ENCODE measurements around the gene MRPL21.

The MRPL21 gene

GRCh38 chr11:68897441-68897840, 6.2 kb downstream of the MRPL21 start:
- Histone ChIP-seq H2BK15ac (ENCODE audit: low read depth, poor library complexity, severe bottlenecking) (no peak overlapping the region), H2BK120ac (ENCODE audit: low read depth, low read length) (no peak overlapping the region), H3K4ac (ENCODE audit: low read depth in 1 of 2, low read length in 2 of 2) (no peak overlapping the region), H3K36me3 (ENCODE audit: control insufficient read depth in 1 of 2, insufficient read depth in 2 of 2, low read depth in 1 of 2, low read length in 2 of 2) (peaks cover 67 to 79% of the 10 kb centered on the region in 2 experiments), H3K4me2 (ENCODE audit: low read length, poor library complexity, severe bottlenecking) (no peak overlapping the region), H3K27ac (ENCODE audit: low read length, poor library complexity, severe bottlenecking) (no peak overlapping the region), H2AFZ (ENCODE audit: low read depth, low read length) (no peak overlapping the region), H4K8ac (ENCODE audit: low read length) (no peak overlapping the region), H3K4me1 (ENCODE audit: control insufficient read depth, insufficient read depth, low read depth, low read length) (peaks cover 1% of the 10 kb centered on the region), H3K27me3 (ENCODE audit: control insufficient read depth in 1 of 2, insufficient read depth in 1 of 2, low read length in 2 of 2) (no peaks in the 10 kb centered on the region), H3K14ac (ENCODE audit: low read length in 2 of 2) (no peak overlapping the region), H2AK5ac (ENCODE audit: low read length, severe bottlenecking) (no peak overlapping the region), H4K91ac (ENCODE audit: low read length) (no peak overlapping the region), H3K9ac (ENCODE audit: low read length) (no peak overlapping the region), H3K4me3 (ENCODE audit: insufficient read depth in 1 of 2, low read depth in 1 of 2, low read length in 2 of 2) (no peak overlapping the region), H2BK12ac (ENCODE audit: low read length in 2 of 2) (no peak overlapping the region), H3K23ac (ENCODE audit: low read length in 2 of 2) (no peak overlapping the region), H3K18ac (ENCODE audit: low read depth in 1 of 2, low read length in 2 of 2) (no peak overlapping the region), H2BK5ac (ENCODE audit: low read depth, low read length, poor library complexity, severe bottlenecking) (no peak overlapping the region), H3K79me1 (replicated peaks; ENCODE audit: low read length, poor library complexity, severe bottlenecking) (peaks cover 50% of the 10 kb centered on the region), H3K9me3 (ENCODE audit: control insufficient read depth, low read length) (no peaks in the 10 kb centered on the region)
- no peak for DNase-seq
- WGBS: 97% methylated on average over 9 of the region's 9 CpGs

- Histone ChIP-seq H2AK5ac (ENCODE audit: low read length, severe bottlenecking) (no peak overlapping the region), H2BK120ac (ENCODE audit: low read depth, low read length) (no peak overlapping the region), H2BK12ac (ENCODE audit: low read length in 2 of 2) (no peak overlapping the region), H4K91ac (ENCODE audit: low read length) (no peak overlapping the region), H3K36me3 (ENCODE audit: control insufficient read depth in 1 of 2, insufficient read depth in 2 of 2, low read depth in 1 of 2, low read length in 2 of 2) (peaks cover 73 to 85% of the 10 kb centered on the region in 2 experiments), H3K4me3 (ENCODE audit: insufficient read depth in 1 of 2, low read depth in 1 of 2, low read length in 2 of 2) (no peak overlapping the region), H3K4ac (ENCODE audit: low read depth in 1 of 2, low read length in 2 of 2) (no peak overlapping the region), H3K14ac (ENCODE audit: low read length in 2 of 2) (no peak overlapping the region), H2BK15ac (ENCODE audit: low read depth, poor library complexity, severe bottlenecking) (no peak overlapping the region), H3K79me1 (replicated peaks; ENCODE audit: low read length, poor library complexity, severe bottlenecking) (peaks cover 43% of the 10 kb centered on the region), H3K18ac (ENCODE audit: low read depth in 1 of 2, low read length in 2 of 2) (no peak overlapping the region), H4K8ac (ENCODE audit: low read length) (peak overlapping the region; percentile 7), H3K27me3 (ENCODE audit: control insufficient read depth in 1 of 2, insufficient read depth in 1 of 2, low read length in 2 of 2) (no peaks in the 10 kb centered on the region), H2BK5ac (ENCODE audit: low read depth, low read length, poor library complexity, severe bottlenecking) (no peak overlapping the region), H2AFZ (ENCODE audit: low read depth, low read length) (no peak overlapping the region), H3K9me3 (ENCODE audit: control insufficient read depth, low read length) (no peaks in the 10 kb centered on the region), H3K4me1 (ENCODE audit: control insufficient read depth, insufficient read depth, low read depth, low read length) (peaks cover 6% of the 10 kb centered on the region), H3K9ac (ENCODE audit: low read length) (no peak overlapping the region), H3K23ac (ENCODE audit: low read length in 2 of 2) (no peak overlapping the region), H3K27ac (ENCODE audit: low read length, poor library complexity, severe bottlenecking) (no peak overlapping the region), H3K4me2 (ENCODE audit: low read length, poor library complexity, severe bottlenecking) (no peak overlapping the region)
- DNase-seq: no peak
- 96% methylated on average over 23 of the region's 23 CpGs for WGBS
Observed at GRCh38 chr11:68896171-68896959, 7.3 kb downstream of the MRPL21 start.

GRCh38 chr11:68893282-68893681, 10.3 kb downstream of the MRPL21 start:
- no peak overlapping the region for H3K18ac ChIP-seq (ENCODE audit: low read depth in 1 of 2, low read length in 2 of 2)
- peaks cover 55 to 65% of the 10 kb centered on the region in 2 experiments for H3K36me3 ChIP-seq (ENCODE audit: control insufficient read depth in 1 of 2, insufficient read depth in 2 of 2, low read depth in 1 of 2, low read length in 2 of 2)

GRCh38 chr11:68892576-68892975, 11.1 kb downstream of the MRPL21 start:
- Histone ChIP-seq H4K8ac (ENCODE audit: low read length) (no peak overlapping the region), H2BK120ac (ENCODE audit: low read depth, low read length) (no peak overlapping the region), H4K91ac (ENCODE audit: low read length) (no peak overlapping the region), H2BK12ac (ENCODE audit: low read length in 2 of 2) (no peak overlapping the region), H3K27me3 (ENCODE audit: control insufficient read depth in 1 of 2, insufficient read depth in 1 of 2, low read length in 2 of 2) (no peaks in the 10 kb centered on the region), H3K14ac (ENCODE audit: low read length in 2 of 2) (no peak overlapping the region), H3K18ac (ENCODE audit: low read depth in 1 of 2, low read length in 2 of 2) (no peak overlapping the region), H3K4ac (ENCODE audit: low read depth in 1 of 2, low read length in 2 of 2) (no peak overlapping the region), H2AK5ac (ENCODE audit: low read length, severe bottlenecking) (no peak overlapping the region), H2AFZ (ENCODE audit: low read depth, low read length) (no peak overlapping the region), H3K9ac (ENCODE audit: low read length) (no peak overlapping the region), H3K79me1 (replicated peaks; ENCODE audit: low read length, poor library complexity, severe bottlenecking) (peaks cover 21% of the 10 kb centered on the region), H3K27ac (ENCODE audit: low read length, poor library complexity, severe bottlenecking) (no peak overlapping the region), H3K9me3 (ENCODE audit: control insufficient read depth, low read length) (no peaks in the 10 kb centered on the region), H2BK15ac (ENCODE audit: low read depth, poor library complexity, severe bottlenecking) (no peak overlapping the region), H2BK5ac (ENCODE audit: low read depth, low read length, poor library complexity, severe bottlenecking) (no peak overlapping the region), H3K4me1 (ENCODE audit: control insufficient read depth, insufficient read depth, low read depth, low read length) (peaks cover 19% of the 10 kb centered on the region), H3K23ac (ENCODE audit: low read length in 2 of 2) (no peak overlapping the region), H3K36me3 (ENCODE audit: control insufficient read depth in 1 of 2, insufficient read depth in 2 of 2, low read depth in 1 of 2, low read length in 2 of 2) (peaks cover 48 to 58% of the 10 kb centered on the region in 2 experiments), H3K4me2 (ENCODE audit: low read length, poor library complexity, severe bottlenecking) (no peak overlapping the region), H3K4me3 (ENCODE audit: insufficient read depth in 1 of 2, low read depth in 1 of 2, low read length in 2 of 2) (no peak overlapping the region)
- no peak for DNase-seq
- WGBS: over 99% methylated on average over 15 of the region's 20 CpGs

More at GRCh38 chr11:68893282-68893681, 10.3 kb downstream of the MRPL21 start:
- Histone ChIP-seq H3K4ac (ENCODE audit: low read depth in 1 of 2, low read length in 2 of 2) (no peak overlapping the region), H2BK12ac (ENCODE audit: low read length in 2 of 2) (no peak overlapping the region), H4K8ac (ENCODE audit: low read length) (no peak overlapping the region), H2AK5ac (ENCODE audit: low read length, severe bottlenecking) (no peak overlapping the region), H3K14ac (ENCODE audit: low read length in 2 of 2) (no peak overlapping the region), H3K79me1 (replicated peaks; ENCODE audit: low read length, poor library complexity, severe bottlenecking) (peaks cover 24% of the 10 kb centered on the region), H3K27ac (ENCODE audit: low read length, poor library complexity, severe bottlenecking) (no peak overlapping the region), H2BK5ac (ENCODE audit: low read depth, low read length, poor library complexity, severe bottlenecking) (no peak overlapping the region), H3K4me1 (ENCODE audit: control insufficient read depth, insufficient read depth, low read depth, low read length) (peaks cover 19% of the 10 kb centered on the region), H4K91ac (ENCODE audit: low read length) (no peak overlapping the region), H2BK120ac (ENCODE audit: low read depth, low read length) (no peak overlapping the region), H3K27me3 (ENCODE audit: control insufficient read depth in 1 of 2, insufficient read depth in 1 of 2, low read length in 2 of 2) (no peaks in the 10 kb centered on the region), H3K9ac (ENCODE audit: low read length) (no peak overlapping the region), H3K23ac (ENCODE audit: low read length in 2 of 2) (no peak overlapping the region), H3K4me2 (ENCODE audit: low read length, poor library complexity, severe bottlenecking) (no peak overlapping the region), H2BK15ac (ENCODE audit: low read depth, poor library complexity, severe bottlenecking) (no peak overlapping the region), H3K9me3 (ENCODE audit: control insufficient read depth, low read length) (no peaks in the 10 kb centered on the region), H3K4me3 (ENCODE audit: insufficient read depth in 1 of 2, low read depth in 1 of 2, low read length in 2 of 2) (no peak overlapping the region), H2AFZ (ENCODE audit: low read depth, low read length) (no peak overlapping the region)
- 92% methylated on average over 5 of the region's 5 CpGs for WGBS
- no peak for DNase-seq

Measured in mesenchymal stem cell (in vitro differentiated cells and primary cell).